H4 (cell line): ENCODE measurements around the gene PPIF. TPM values are rescaled to one million over a fixed set of nuclear protein-coding genes. Genes with fewer than 3 reads are reported as not detected.

ENCODE experiments used
- DNase-seq: peaks from one replicate; pipeline ENCODE4 v3.0.0-alpha.2; 2015; ENCODE audit warnings: low spot score
- total RNA-seq: library from RNA; depleted of rRNA; stranded (reverse); fragments of >200 nt; shearing (Covaris generic); gene quantifications from 2 replicates; pipeline ENCODE4 v1.2.3, GENCODE V29; 2014

Gene PPIF
- total RNA-seq, 1 experiment from 2014 or later = 52.3 TPM

- no peak for DNase-seq
Measured at GRCh38 chr10:79386637-79387465, 39.6 kb downstream of the PPIF start.

GRCh38 chr10:79387466-79387973, 40.3 kb downstream of the PPIF start:
- no peak for DNase-seq

GRCh38 chr10:79387974-79388850, 40.9 kb downstream of the PPIF start:
- no peak for DNase-seq

- no peak for DNase-seq
Measured at GRCh38 chr10:79390057-79390456, 42.8 kb downstream of the PPIF start.

- DNase-seq = no peak
Measured at GRCh38 chr10:79390551-79391229, 43.4 kb downstream of the PPIF start.

DNA sequence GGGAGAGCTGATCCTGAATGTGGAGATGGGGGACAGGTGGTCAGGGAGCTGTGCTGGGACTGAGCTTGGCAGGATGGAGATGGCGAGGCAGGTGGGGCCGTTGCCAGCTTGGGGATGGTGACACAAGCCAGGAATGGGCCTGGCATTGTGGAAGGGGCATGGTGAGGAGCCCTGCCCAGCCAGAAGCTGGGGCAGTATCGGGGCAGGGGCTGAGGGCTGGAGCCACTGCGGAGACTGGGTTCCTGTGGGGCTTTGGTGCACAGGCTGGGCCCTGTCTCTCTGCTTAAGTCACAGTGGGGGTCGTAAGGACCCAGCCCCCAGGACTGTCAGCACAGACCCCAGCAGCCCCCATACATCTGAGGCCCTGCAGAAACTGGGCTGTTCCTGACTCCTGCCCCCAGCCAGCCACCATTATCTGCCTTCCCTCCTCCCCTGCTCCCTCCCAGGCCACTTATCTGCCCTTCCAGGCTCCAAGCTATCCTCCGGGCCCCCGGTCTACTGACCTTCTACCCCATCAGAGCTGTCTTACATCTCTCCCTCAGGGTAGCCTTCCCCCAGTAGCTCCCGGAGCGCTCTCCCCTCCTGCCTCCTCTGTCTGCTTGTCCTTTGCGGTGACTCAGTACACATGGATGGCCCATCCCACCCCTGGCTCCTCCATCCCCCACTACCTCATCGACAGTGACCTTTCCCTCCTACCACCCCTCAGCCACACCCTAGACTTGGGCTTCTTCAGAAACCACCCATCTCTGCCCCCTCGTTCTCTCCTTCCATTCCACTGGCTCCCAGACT, 44.2 kb downstream of the PPIF start:
- no peak for DNase-seq

DNA sequence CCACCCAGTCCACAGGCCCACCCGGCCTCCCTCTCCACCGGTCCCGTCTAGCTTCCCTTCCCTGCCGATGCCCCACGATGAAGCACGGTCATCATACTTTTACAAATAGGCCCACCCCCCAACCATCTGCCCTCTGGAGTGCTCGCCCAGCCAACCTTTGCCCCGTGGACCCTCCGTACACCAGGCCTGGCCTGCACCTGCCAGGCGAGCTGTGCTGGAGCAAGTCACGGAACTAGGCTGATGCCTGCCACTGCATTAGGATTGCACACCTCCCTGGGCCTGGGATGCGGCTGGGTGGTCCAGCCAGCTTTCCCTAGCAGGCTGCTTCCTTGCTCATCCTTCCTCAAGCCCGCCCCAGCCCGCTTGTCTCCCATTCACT, 44.7 kb downstream of the PPIF start:
- DNase-seq = no peak

DNA sequence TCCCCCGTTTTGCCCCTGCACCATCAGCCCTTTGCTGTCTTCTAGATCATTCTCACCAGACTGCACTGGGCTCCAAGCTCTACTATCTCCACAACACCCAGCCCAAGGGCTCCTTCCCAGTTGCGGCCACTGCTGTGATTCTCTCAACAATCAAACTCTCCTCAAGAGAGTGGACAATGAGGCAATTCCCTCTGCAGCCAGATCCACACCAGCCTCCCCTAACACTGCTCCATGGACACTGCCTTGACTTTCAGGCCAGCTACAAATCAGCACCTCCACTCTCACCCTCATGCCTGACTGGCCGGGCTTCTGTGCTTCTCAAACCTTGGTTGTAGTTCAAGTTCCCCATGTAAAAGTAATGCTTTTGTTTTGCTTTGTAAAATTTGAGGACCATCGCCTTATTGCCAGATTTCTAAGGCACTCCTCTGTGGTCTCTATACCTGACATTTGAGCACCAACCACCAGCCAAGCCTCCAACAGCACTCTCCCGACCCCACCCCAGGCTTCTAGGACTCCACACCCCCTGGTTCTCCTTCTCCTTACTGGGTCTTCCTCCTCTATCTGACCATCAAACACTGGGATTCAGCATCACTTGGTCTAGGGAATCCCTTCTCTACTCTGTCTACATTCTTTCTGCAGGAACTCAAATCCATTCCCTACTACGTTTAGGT, 45.4 kb downstream of the PPIF start:
- no peak for DNase-seq

GRCh38 chr10:79393221-79393923, 46.1 kb downstream of the PPIF start:
- DNase-seq = no peak

GRCh38 chr10:79393924-79394610, 46.8 kb downstream of the PPIF start:
- DNase-seq = no peak

DNA sequence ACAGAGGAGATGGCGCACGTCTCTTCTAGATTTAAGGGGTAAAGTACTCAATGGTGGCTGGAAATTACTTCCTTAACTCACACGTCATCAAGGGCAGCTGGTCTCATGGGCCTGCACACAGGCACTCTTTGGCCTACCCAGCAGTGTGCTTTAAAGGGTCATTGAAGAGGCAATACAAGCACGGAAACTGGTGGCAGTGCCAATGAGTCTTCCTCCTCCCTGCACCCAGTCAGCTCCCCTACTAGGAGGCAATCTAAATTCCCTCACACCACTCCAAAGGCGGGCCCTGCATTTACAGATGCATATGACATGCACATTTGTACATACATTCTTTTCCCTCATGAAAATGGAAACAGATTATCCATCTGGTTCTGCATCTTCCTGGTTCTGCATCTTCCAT, 47.4 kb downstream of the PPIF start:
- DNase-seq = no peak

DNA sequence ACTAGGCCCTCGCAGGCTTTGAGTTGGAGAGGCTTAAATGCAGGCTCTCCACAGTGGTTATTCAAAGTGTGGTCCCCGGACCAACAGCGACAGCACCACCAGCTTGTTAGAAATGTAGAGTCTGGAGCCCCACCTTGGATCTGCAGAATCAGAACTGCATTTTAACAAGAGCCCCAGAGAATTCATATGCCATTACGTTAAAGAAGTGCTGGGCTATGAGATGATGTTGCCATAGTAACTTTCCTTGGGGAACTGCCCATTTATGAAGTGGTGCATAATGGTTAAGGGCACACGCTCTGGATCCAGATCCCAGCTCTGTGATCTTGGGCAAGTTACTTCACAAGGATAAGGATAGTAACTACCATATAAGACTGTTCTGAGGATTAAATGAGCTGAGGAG, 49.3 kb downstream of the PPIF start:
- no peak for DNase-seq

DNA sequence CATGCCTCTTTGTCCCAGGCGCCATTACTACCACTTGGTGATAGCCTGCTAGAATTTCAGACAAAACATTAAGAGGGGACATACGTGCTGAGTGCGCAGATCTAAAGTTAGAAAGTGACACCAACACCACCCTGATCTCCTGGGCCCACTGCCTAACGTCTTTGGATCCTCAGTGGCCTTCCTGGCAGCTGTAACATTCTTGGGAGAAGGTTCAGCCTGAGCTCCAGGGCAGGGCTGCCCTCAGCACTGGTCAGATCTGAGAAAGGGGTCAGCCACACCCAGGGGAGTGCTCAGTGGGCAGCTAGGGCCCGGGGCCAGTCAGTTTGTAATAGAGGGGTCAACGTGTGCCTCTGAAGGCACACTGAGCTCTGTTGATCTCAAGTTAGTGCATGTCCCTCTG, 49.8 kb downstream of the PPIF start:
- no peak for DNase-seq

- no peak for DNase-seq
Measured at GRCh38 chr10:79397575-79398303, 50.5 kb downstream of the PPIF start.

DNA sequence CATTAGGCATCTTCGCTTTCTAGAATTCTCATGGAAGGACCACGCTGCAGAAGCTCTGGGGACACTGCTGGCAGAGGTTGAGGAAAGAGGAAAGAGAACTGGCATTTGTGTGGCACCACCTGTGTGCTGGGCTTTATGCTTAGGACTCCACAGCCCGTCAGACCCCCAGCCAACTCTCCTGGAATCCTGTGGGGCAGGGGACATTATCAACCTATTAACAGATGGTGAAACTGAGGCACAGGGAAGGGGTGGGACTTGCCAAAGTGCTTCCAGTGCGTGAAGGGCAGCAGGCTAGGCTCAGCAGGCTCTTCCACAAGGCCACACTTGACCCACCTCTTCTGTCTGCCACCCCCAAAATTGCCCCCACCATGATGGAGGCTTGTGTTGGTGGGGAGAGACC, 51.4 kb downstream of the PPIF start:
- no peak for DNase-seq

GRCh38 chr10:79399223-79399831, 52.1 kb downstream of the PPIF start:
- peak; percentile 97 for DNase-seq

DNA sequence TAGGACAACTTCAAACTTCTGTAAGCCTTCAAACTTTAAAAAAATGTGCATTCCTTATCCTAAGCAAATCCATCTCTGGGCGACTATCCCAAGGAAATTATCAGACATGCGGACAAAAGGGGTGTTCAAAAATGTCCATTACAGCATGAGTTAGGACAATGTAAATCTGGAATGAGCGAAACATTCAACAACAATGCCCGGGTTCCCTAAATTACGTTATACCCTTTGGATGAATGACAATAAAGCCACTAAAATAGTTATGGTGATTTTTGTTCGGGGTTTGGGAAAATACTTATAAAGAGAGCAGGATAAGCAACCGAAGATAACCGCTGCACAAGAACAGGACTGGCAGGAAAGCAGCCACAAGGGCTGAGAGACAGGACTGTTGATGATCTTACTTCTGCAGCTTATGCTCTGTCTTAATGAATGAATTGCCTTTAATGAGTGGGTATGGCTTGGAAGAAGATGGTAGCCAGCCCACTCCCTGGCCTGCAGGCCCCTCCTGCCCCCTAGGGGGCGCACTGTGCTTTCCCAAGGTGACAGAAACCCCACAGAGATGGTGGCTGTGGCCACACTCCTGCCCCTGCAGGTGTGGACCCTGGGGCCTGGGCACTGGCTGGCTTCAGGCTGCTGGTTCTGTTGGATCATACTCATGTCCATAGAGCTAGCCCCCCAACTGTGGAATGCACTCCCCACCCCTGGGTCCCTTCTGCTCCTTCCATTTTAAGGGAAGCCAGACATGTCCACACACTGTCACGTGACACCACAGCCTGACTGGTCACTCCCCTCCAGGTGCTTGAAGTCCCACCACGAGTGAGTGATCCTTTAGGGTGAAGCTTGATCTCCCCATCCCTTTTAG, 53.1 kb downstream of the PPIF start:
- no peak for DNase-seq
